Cortex of kidney (tissue), 1 donor: ENCODE measurements around the gene EPN2.
"Not testable (repeated sequence)": the region's sequence is repeated elsewhere in the genome, so short reads cannot be mapped to it uniquely, and the experiment has no call there.

Source experiments
- DNase-seq: peaks from one replicate; lab custom pipeline; 2025; lab: John Stamatoyannopoulos, UW

EPN2 gene

GRCh38 chr17:19345486-19346350 is 108.6 kb downstream of the EPN2 start:
- no peak for DNase-seq

GRCh38 chr17:19346351-19347255 is 109.4 kb downstream of the EPN2 start:
- DNase-seq = no peak

- no peak for DNase-seq
Observed at GRCh38 chr17:19347323-19348080, 110.3 kb downstream of the EPN2 start.

- DNase-seq = no peak
Observed at GRCh38 chr17:19348081-19348650, 111.0 kb downstream of the EPN2 start.

GRCh38 chr17:19348806-19349205 is 111.6 kb downstream of the EPN2 start:
- no peak for DNase-seq

GRCh38 chr17:19353401-19353800 is 116.2 kb downstream of the EPN2 start:
- DNase-seq = not testable (repeated sequence)

- DNase-seq = no peak
Observed at GRCh38 chr17:19354748-19355147, 117.6 kb downstream of the EPN2 start.

GRCh38 chr17:19357351-19357750 is 120.2 kb downstream of the EPN2 start:
- no peak for DNase-seq

- no peak for DNase-seq
Observed at GRCh38 chr17:19357761-19358160, 120.6 kb downstream of the EPN2 start.

- no peak for DNase-seq
Observed at GRCh38 chr17:19359151-19359550, 122.0 kb downstream of the EPN2 start.

GRCh38 chr17:19359856-19360255 is 122.7 kb downstream of the EPN2 start:
- DNase-seq = no peak

GRCh38 chr17:19360772-19361171 is 123.6 kb downstream of the EPN2 start:
- no peak for DNase-seq

- DNase-seq = no peak
Observed at GRCh38 chr17:19361326-19361725, 124.2 kb downstream of the EPN2 start.

- DNase-seq = no peak
Observed at GRCh38 chr17:19361944-19362276, 124.7 kb downstream of the EPN2 start.

GRCh38 chr17:19362277-19363113 is 125.3 kb downstream of the EPN2 start, which contains the start of gene B9D1:
B9D1 (minus strand) TSS chr17:19362723; CDS start chr17:19362569, 154 bp downstream.
- DNase-seq = peak; percentile 84

- no peak for DNase-seq
Observed at GRCh38 chr17:19363114-19363438, 125.9 kb downstream of the EPN2 start.

GRCh38 chr17:19363460-19364035 is 126.4 kb downstream of the EPN2 start:
- no peak for DNase-seq

GRCh38 chr17:19364699-19365498 is 127.7 kb downstream of the EPN2 start:
- DNase-seq = no peak

- DNase-seq = no peak
Observed at GRCh38 chr17:19365499-19365817, 128.3 kb downstream of the EPN2 start.
